HG02571 (cell line): ENCODE measurements around the gene OBSL1.

ENCODE experiments used
- ATAC-seq: cut with Tn5 transposase; IDR thresholded peaks from one replicate; pipeline ENCODE4 v1.9.1; 2021; ENCODE audit warnings: mild to moderate bottlenecking, moderate library complexity; ENCODE audit not compliant: unreplicated experiment

Gene OBSL1

DNA sequence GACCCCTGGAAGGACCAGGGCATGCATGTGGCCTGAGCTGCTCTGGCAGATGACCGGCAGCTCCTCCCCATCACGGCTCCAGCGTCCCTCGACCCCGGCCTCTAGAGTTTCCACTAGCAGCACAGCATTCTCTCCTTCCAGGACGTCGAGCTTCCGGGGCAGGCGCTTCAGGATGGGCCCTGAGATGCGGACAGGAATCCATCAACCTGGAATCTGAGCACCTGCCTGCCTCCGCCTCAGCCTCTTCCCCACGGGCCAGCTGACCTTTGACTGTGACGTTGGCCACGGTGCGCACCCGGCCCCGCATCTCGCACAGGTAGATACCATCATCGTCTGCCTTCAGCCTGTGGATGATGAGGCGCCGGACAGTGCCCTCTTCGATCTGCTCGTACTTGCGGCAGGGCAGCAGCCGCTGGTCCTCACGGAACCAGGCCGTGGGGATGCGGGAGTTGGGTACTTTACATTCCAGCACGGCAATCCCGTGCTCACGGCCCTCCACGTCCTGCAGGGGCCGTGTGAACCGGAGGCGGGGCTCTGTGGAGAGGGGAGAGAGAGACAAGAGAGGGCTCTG is 3.5 kb downstream of the OBSL1 start:
- ATAC-seq, result no peak

DNA sequence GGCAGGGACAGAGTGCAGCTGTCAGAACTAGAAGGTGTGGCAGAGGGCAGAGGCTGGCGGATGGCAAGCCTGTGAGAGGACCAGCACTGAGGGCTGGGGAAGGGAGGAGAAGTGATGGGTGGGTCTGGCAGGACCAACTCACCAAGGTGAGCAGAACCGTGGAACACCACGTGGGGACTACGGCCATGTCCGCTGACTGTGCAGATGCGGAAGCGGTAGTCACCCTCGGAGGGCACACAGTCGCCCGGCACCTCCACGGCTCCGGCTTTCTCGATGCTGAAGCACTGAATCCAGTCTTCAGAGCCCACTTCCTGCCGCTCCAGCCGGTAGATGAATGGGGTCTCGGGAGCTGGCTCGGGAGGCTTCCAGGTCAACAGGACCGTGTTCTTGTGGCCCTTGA is 4.2 kb downstream of the OBSL1 start:
- no peak for ATAC-seq

DNA sequence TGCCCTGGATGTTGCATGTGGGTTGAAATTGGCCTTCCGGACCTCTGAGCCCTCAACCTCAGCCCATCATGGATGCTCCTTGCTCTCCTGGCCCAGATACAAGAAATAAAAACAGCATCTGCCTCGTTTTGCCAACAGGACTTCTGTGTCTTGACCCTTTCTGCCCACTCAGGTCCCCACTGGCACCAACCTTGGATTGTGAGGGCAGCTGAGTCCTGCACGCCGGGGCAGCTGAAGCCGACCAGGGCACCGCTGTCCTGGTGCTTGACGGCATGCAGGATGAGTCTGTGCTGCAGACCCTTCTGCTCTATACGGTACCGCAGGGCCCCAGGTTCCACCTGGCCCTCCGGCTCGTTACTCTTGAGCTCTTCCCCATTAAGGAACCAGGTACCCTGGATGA is 4.7 kb downstream of the OBSL1 start:
- ATAC-seq, result no peak

DNA sequence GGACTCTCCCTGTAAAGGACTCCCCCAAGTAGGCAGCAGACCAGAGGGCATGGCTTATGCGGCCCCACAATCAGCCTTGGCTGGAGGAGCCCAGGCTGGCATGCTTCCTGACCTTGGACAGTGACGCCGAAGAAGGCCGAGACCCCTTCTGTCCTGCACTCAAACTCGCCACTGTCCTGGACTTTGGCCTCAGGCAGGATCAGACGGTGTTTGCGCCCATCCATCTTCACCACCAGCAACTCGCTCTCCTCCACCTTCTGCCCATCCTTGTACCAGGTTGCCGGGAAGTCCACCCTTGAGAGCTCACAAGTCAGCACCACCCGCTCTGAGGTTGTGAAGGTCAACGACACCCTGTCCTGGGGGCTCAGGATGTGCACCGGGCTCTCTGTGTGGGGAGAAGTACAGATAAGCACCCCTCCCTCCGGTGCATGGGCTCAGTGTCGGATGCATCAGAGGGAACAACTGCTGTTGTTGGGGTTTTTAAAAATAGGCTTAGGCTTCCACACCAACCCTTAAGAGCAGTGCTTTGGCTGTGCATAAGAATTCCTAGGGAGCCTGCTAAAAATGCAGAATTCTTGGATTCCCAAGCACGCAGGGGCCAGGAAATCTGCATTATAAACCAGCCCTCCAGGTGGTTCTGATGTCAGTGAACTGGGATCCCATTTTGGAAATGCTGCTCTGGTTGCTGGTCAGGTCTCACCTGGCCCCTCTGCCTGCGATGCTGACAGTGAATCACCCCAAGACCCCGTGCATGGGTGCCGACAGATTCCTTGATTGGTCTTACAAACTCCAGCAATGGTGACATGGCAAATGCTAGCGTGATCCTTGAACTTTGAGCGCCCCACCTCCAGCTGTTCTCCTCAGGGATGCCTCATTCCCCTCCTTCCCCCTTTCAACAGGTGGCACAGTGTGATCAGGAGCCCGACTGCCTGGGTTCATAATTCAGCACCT is 5.9 kb downstream of the OBSL1 start:
- no peak for ATAC-seq

DNA sequence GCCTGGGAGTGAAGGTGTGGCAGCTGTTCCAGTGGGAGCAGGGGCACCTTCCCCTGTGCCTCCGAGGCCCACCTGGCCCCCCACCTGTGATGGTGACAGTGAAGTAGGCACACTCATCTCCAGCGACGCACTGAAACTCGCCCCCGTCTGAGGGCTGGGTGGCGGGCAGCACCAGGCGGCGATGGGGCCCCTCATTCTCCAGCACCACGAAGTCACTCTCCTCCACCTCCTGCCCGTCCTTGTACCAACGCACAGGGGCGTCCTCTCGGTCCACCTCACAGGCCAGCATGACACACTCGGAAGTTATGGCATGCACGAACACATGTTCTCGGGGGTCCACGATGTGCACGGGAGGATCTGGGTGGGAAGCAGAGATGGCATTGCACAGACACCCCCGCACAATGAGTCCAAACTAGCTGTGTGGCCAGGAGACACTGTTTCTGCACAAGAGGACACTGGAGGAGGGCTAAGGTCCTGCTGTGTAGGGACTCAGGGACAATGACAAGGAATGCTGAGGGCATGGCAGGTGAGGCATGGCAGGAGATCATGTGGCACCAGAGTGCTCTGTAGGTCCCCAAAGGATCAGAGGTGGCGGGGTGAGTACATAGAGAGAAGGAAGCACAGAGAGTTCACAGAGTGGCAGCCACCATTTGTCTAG is 7.9 kb downstream of the OBSL1 start:
- no peak for ATAC-seq

DNA sequence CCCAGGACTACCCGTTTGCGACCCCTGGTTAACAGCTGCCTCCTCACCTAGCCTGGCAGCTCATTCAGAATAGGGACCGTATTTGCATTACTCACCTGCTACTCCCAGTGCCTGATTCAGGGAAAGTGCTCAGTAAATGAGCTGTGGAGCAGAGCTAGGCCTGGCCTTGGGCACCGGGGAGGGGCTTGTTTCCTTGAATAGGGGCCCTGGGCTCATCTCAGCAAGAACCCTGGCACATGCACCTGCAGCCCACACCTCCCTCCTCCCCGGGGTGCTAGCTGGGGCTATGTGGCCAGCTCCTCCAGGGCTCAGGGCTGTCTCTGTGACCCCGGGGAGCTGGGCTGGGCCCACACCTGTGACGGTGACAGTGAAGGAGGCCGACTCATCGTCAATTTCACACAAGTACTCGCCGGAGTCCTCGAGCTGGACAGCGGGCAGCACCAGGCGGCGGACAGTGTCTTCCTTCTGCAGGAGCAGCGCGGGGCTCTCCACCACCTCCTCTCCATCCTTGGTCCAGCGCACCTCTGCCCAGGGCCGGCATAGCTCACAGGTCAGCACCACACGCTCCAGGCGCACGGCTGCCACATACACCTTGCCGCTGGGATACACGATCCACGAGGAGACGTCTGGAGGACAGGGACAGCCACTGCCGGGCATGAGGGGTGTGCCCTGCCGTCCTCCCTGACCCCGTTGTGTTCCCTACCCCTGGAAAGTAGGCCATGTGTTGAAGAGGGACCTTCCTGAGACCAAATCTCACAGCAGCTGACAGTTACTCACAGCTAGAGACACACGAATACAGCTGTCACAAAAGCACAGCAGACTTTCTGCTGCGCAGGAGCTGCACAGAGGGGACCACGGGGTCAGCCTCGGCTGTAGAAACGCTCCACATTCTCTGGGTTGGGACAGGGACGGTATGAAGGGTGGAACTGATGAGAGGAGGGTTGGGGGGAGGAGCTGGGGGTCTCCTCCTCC is 9.0 kb downstream of the OBSL1 start:
- ATAC-seq, result no peak

DNA sequence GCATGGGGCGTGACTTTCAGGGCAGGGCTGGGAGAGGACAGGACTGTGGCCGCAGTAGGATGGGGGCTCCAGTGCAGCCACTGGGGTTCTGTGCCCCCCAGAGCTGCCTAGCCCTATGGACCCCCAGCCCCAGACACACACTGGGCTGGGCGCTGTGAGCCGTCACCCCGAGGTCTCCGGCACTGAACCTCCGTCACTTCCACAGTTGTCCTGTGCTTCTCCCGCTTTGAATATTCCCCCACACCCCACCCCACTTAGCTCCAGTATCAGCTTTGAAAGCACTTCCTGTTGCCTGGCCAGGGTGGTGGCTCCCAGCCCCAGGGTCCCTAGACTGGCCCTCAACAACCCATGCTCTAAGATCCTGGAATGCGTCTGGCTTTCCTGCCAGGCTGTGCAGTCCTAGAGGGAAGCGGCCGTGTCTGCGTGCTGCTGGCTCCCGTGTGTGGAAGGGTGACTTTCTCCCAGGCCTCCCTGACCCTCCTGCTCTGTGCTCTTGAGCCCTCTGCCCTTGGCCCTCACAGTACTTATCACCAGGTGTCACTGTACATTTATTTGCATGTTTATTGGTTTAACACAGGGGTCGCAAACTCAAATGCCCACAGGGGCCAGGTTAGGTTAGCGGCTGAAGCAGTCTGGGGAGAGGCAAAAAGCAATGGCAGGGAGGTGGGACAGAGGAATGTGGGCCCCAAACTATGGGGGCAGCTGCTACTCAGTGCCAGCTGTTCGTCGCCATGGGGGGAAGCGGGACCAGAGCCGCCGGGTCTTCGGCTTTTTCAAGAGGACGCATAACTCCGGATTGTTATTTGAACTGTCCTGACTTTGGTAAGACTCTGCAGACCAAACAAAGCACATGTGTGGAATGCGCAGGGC is 9.9 kb downstream of the OBSL1 start:
- ATAC-seq, result no peak

DNA sequence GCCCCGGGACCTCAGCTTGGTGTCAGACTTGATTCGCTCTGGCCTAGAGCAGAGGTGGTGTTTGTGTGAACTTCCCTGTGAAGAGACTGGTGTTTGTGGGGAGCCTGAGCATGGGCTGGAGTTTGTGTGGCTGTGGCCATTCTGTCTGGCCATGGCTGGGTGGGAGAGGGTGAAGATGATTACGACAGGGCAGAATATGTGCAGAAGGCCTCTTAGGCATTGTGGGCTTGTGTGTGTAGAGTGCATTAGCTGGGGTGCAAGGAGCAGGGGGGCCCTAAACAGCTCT is 10.5 kb downstream of the OBSL1 start:
- no peak for ATAC-seq

DNA sequence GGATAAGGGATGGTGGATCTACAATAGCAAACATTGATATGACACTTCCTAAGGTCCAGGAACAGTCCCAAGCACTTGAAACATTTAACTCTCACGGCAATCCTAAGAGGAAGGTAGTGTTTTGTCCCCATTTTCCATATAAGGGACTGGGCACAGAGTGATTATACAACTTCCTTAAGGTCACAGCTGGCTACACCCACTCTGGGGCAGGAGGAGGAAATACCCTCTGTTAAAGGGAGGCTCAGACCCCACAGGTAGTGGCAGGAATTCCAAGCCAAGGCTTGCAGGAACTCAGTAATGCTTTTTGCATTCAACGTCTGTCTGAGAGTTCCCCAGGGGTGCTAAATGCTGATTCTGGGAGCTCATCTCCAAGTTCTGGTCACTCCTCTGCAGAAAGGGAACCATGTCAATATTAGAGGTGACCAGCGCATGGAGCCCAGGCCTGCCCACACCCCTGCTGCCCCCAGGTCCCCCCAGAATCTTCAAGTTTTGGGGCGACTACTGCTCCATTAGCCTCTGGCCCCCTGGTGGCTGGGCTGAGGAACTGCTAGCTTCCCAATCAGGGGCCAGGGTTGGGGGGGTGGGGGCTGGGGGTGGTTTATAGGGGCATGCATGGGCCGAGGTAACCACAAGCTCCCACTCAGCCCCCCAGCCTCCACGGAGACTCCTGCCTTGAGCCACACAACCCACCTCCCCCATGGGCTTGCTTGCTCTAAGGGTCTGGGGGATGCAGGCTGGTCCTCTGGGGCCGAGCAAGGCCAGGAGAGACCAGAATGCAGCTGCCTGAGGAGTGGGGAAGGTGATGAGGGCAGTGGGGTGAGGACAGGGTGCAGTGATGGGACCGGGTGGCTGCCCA is 11.1 kb downstream of the OBSL1 start:
- ATAC-seq, result no peak

DNA sequence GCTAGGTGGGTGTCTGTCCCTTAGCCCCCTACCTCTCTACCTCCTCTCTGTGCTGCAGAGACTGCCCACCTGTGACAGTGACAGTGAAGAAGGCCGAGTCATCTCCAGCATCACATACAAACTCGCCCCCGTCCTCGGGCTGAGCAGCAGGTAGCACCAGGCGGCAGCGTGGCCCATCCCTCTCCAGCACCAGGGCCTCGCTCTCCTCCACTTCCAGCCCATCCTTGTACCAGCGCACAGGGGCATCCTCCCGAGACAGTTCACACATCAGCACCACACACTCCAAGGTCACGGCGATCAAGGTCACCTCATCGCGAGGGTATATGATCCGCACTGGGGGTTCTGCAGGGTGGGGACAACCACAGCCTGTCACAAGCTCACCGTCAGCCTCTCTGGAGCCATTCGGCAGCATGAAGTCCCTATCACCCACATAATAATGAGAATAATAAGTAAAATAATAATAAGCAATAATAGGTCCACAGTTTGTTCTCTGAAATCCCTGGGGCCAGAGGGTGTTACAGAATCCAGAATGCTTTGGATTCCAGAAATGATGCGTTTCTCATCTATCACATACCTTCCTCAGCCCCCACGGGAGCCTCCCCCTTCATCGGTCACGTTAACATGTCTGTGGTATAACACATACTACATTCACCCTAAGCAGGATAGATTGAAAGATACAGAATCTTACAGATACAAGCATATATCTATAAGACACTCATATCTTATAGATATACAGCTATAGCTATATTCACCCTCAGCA is 12.0 kb downstream of the OBSL1 start:
- ATAC-seq, result no peak

DNA sequence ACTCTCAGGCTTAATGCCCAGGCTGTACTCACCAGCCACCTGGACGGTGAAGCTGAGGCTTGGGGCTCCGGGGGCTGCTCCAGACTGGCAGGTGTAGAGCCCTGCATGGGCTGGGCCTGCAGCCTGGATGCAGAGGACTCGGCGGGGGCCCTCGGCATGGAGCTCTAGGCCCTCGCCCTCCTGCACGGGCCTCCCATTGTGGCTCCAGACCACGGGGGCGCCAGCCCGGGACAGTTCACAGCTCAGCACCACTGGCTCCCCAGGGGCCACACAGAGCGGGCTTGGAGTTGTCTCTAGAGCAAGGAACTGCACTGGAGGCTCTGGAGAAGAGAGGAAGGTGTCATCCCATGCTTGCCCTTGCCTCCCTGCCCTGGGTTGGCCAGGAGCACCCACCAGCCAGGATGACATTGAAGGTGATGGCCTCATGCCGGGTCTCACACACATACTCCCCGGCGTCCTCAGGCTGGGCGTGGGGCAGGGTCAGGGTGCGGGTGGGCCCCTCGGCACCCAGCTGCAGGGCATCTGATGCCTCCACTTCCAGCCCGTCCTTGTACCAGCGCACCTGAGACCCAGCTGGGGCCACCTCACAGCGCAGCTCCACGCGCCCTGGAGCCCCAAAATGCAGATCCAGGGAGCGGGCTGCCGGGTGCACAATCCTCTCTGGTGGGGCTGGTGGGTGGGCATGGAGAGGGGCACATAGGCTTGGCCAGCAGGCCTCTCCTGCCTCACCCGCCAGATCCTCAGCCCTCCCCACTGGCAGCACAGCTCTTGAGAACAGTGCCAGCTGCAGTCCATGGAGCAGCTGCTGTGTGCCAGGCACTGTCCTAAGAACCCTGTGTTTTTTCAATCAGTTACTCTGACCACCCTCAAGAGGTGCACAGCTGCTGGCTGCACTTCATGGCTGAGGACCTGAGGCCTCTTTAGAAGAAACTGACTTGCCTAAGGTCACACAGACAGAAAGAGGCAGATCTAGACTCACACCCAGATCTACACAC is 13.3 kb downstream of the OBSL1 start:
- ATAC-seq, result no peak

DNA sequence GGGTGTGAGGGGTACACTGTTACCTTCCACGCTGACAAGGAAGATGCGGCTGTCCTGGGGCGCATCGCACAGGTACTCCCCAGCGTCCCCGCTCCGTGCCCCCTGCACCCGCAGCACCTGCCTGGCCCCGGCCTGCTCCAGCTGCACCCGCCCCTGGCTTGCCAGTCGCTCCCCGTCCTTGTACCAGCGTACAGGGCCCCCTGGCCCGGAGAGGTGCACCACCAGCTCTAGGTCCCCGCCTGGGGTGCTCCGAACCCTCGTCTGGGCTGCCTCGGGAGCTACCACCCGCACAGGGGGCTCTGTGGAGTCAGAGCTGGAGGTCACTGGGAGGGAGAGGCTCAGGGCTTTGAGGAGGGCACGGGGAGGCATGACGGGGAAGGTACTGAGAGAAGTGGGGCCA is 14.0 kb downstream of the OBSL1 start:
- ATAC-seq, result no peak

DNA sequence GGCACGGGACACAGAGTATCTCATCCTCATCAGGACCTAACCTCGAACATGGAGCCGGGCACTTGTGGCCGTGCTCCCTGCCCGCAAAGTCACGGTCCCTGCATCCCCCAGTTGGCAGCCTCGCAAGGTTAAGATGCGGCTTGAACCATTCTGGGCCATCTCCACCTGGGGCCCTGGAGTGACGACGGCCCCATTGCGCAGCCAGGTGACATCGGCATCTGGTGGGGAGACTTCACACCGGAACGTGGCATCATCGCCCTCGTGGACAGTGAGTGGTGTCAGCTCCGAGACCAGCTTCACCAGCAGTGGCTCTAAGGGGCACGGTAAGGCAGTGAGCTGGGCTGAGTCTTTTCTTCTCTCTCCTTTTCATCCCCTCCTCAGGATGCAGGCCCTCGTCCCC is 14.9 kb downstream of the OBSL1 start:
- ATAC-seq, result no peak

DNA sequence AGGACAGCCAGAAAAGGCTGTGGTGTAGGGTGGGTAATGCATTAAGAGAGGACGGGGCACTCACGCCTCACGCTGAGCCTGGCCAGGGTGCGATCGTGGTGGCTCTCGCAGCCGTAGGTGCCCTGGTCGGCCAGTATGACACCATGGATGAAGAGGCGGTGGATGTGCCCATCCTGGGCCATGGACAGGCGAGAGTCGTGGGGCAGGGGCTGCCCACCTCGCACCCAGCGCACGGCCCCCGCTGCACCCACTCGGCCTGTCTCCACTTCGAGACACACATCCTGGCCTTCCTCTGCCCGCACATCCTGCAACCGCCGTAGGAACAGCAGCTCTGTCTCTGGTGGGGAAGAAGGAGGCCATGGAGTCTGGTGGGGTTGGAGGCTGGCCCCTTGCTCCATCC is 15.4 kb downstream of the OBSL1 start:
- ATAC-seq, result no peak

DNA sequence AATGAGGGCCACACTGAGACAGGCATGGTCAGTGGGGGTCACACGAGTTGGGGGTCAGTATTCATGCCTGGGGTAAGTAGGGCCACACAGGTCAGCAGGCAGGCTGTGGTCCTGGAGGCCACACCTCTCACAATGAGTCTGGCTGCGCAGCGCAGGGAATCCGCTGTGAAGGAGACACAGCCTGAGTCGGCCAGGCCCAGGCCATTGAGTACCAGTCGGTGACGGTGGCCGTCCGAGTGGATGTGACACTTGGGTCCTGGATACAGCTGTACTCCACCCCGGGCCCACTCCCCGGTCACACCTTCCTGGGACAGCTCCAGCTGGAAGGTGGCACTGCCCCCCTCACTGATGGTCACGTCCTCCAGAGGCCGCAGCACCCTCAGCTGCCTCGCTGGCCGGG is 17.0 kb downstream of the OBSL1 start:
- ATAC-seq, result no peak

DNA sequence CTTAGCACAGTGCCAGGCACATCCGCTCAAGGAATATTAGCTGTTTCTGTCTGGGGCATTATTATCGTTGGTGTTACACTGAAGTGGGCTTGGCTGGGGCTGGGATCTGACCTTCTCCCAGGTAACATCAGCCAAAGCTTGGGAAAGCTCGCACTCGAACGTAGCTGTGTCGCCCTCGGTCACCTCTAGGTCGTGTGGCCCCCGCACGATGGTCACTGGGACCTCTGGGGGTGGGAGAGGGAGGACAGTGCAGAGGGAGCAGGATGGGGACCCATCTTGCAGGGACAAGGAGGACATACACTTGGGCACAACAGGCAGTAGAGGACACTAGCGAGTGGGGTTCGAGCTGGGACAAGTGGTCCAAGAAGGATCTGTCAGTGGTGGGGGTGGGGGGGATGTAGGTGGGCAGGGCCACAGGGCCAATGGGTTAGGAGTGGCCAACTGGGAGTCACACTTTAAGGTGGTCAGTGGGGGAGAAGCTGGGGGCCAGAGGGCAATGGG is 17.8 kb downstream of the OBSL1 start:
- no peak for ATAC-seq

DNA sequence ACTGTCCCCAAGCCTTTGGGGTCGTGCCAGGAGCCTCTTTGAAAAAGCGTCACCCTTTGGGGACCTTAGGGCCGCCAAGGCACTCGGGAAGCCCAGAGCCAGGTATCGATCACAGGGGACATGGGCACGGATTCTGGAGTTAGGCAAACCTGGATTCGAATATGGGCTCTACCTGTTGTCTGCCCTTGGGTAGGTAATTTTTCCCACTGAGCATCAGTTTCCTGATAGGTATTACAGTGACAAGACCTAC is 18.2 kb downstream of the OBSL1 start:
- ATAC-seq, result no peak
